Natural killer cell (primary cell): ENCODE results near the gene LASP1. TPM values are rescaled to one million over a fixed set of nuclear protein-coding genes. Genes with fewer than 3 reads are reported as not detected.

Experiments
- ATAC-seq, 3 donors: fragments of 150-1000 bp in 2 of 3; fragments of 200-7000 bp in 1 of 3; cut with Tn5 transposase; 1 replicate in 1 of 3; 2 replicates in 2 of 3; pipeline ENCODE4 v1.10.0; 2021; ENCODE audit warnings: mild to moderate bottlenecking in 2 of 3, moderate library complexity in 2 of 3
- DNase-seq, 2 donors: peaks; one replicate each; pipeline versions ENCODE4 v3.0.0 to v3.0.0-alpha.2; 2013 to 2021; ENCODE audit warnings: mixed read lengths in 1 of 2
- H3K27ac ChIP-seq: one replicate; pipeline ENCODE4 v1.5.1; 2013; ENCODE audit warnings: mild to moderate bottlenecking, low read length
- H3K27me3 ChIP-seq: one replicate; pipeline ENCODE4 v1.6.1; 2013; ENCODE audit warnings: low read length; ENCODE audit not compliant: control insufficient read depth, insufficient read depth
- H3K36me3 ChIP-seq: one replicate; pipeline ENCODE4 v1.6.1; 2013; ENCODE audit warnings: low read length; ENCODE audit not compliant: control insufficient read depth, insufficient read depth
- H3K4me1 ChIP-seq: one replicate; pipeline ENCODE4 v1.6.1; 2013; ENCODE audit warnings: low read length; ENCODE audit not compliant: control insufficient read depth, insufficient read depth
- H3K4me3 ChIP-seq: one replicate; pipeline ENCODE4 v1.5.1; 2013; ENCODE audit warnings: low read length
- H3K9me3 ChIP-seq: one replicate; pipeline ENCODE4 v1.6.1; 2013; ENCODE audit warnings: low read length; ENCODE audit not compliant: control insufficient read depth, insufficient read depth
- H3K27ac Mint-ChIP-seq, 2 donors: one replicate each; pipeline ENCODE4 v1.8.0; 2022; ENCODE audit warnings: mild to moderate bottlenecking in 2 of 2, mixed read lengths in 2 of 2, moderate library complexity in 1 of 2
- H3K27me3 Mint-ChIP-seq, 2 donors: one replicate each; pipeline ENCODE4 v1.8.0; 2022; ENCODE audit warnings: low read depth in 2 of 2, mixed read lengths in 2 of 2
- H3K36me3 Mint-ChIP-seq: one replicate; pipeline ENCODE4 v1.8.0; 2022; ENCODE audit warnings: mixed read lengths
- H3K4me1 Mint-ChIP-seq, 2 donors: one replicate each; pipeline ENCODE4 v1.8.0; 2022; ENCODE audit warnings: mixed read lengths in 2 of 2
- H3K4me3 Mint-ChIP-seq: one replicate; pipeline ENCODE4 v1.8.0; 2022; ENCODE audit warnings: mild to moderate bottlenecking, moderate library complexity, mixed read lengths
- H3K9me3 Mint-ChIP-seq, 2 donors: one replicate each; pipeline ENCODE4 v1.8.0; 2022; ENCODE audit warnings: mixed read lengths in 2 of 2
- WGBS: methylation state at CpG from one replicate; pipeline ENCODE4 v1.1.7; 2013; ENCODE audit warnings: missing lambda C conversion rate; ENCODE audit not compliant: insufficient coverage; 5-methylcytosine and 5-hydroxymethylcytosine counted together
- intact Hi-C: fragments of 100-400 bp; cut with micrococcal nuclease; formaldehyde crosslinking; loops from one replicate; pipeline ENCODE4 v1.14.2; 2022
- total RNA-seq, 4 donors: library from RNA; stranded (reverse); fragments of 120-200 nt in 1 of 4; gene quantifications; one replicate each; pipeline versions ENCODE4 v1.2.3 to v1.2.4, GENCODE V29; 2013 to 2022
- TF ChIP-seq, protein P1 (sequence below): fragments of 200-600 bp; IDR thresholded peaks from one replicate; pipeline ENCODE4 v1.8.0; 2022; ENCODE audit warnings: antibody characterized with exemption

LASP1 gene
- total RNA-seq, 3 donors from 2014 or later (not counting 1 experiment from before 2014, with no cell fraction given), result 293 to 363 (median 340) TPM

DNA sequence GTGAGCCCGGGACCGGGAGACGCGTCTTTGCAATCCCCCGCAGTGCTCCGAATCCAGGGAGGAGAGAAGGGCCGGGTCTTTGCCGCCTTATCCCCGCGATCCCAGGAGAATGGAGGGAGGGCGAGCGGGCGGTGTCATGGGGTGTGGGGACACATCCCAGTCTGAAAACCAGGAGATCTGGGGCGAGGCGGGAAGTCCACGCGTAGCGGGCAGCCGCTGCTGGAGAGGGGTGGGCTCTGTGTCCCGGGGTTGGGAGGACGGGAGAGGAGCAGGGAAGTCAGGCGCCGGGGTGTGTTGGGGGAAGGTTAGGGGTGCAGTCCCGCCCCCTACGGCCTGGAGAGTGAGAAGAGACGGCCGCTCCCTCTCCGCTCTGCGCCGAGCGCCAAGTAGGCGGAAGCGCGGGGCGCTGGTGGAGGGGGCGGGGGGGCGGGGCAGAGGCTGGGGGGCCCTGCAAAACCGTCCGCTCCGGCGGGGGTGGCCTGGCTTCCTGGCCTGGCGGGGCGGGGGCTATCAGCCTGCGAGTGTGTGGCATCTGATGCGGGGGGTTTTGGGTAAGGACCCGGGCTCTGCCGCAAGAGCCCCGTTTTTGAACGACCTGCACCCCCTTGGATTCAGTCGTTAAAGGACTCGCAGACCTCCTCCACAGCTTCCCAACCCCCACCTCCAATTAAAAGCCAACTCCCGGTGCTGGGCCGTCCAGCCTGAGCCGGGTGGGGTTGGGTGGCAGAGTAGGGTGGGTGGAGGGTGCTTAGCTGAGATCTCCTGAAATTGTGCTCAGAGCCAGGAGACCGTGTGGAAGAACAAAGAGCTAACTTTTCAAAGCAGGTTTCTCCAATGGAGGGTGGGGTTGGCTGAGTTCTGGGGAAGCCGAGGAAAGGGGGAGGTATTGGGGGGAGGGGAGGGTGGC is 654 bp downstream of the LASP1 start:
- ATAC-seq, result peak; percentile 37 to 66 (median 44)
- intact Hi-C loops, result loop anchor here (1.0 to 5.0 kb wide), 6 partner anchors 12 to 282 kb away; partner anchors contain the start of genes CWC25 and PLXDC1
- no peaks in the 10 kb centered on the region for H3K36me3 Mint-ChIP-seq
- peaks cover 64% of the 10 kb centered on the region for H3K4me1 ChIP-seq
- H3K9me3 ChIP-seq, result no peaks in the 10 kb centered on the region
- peaks cover 57 to 74% of the 10 kb centered on the region in 2 donors for H3K4me1 Mint-ChIP-seq
- peak; percentile 64 to 81 for DNase-seq
- peaks cover 5% of the 10 kb centered on the region for H3K36me3 ChIP-seq
- H3K9me3 Mint-ChIP-seq, result no peaks in the 10 kb centered on the region
- under 1% methylated on average over 42 of the region's 56 CpGs for WGBS
- H3K27ac ChIP-seq, result peak overlapping the region; percentile 80
- no peaks in the 10 kb centered on the region for H3K27me3 ChIP-seq
- H3K27ac Mint-ChIP-seq, result peak overlapping the region; percentile 96 to 98
- H3K27me3 Mint-ChIP-seq, result no peaks in the 10 kb centered on the region
- peak overlapping the region; percentile 100 for H3K4me3 Mint-ChIP-seq
- peak overlapping the region; percentile 100 for H3K4me3 ChIP-seq
- TF ChIP-seq, protein P1, sequence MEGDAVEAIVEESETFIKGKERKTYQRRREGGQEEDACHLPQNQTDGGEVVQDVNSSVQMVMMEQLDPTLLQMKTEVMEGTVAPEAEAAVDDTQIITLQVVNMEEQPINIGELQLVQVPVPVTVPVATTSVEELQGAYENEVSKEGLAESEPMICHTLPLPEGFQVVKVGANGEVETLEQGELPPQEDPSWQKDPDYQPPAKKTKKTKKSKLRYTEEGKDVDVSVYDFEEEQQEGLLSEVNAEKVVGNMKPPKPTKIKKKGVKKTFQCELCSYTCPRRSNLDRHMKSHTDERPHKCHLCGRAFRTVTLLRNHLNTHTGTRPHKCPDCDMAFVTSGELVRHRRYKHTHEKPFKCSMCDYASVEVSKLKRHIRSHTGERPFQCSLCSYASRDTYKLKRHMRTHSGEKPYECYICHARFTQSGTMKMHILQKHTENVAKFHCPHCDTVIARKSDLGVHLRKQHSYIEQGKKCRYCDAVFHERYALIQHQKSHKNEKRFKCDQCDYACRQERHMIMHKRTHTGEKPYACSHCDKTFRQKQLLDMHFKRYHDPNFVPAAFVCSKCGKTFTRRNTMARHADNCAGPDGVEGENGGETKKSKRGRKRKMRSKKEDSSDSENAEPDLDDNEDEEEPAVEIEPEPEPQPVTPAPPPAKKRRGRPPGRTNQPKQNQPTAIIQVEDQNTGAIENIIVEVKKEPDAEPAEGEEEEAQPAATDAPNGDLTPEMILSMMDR, result no peak

DNA sequence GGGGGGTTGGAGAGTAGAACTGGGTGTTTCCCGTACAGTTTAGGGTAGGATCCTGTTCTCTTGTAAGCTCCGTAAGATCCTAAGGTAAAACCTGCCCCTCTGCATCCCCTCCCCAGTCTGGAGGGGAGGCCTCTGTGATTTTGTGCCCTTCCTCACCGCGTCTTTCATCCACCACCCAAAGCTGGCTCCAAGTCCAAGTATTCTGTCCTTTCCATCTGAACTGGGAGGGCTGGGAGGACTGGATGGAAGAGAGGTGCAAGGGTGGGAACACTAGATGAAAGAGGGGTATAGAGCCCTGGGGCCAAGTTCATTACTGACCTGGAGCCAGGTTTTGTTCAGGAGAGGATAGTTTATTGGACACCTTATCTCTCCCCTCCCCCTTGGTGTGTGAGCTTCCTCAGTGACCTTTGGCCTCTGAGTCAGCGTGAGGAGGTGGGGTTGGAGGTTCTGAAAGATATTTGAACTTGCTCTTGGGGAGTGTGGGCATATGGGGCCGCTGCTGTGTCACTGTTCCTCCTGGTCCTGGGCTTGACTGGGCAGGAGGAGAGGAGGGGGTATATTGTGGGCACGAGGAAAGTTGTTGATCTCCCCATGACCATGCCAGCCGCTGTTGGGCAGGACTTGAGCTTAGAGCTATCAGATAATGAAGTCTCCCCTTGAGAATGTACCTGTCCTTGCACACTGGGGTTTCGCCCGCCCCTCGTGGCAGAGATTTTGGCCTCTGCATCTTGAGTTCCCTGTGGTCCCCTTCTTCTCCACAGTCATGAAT is 1.6 kb downstream of the LASP1 start:
- WGBS, result 25% methylated on average over 8 of the region's 11 CpGs
- Histone ChIP-seq H3K36me3 (peaks cover 5% of the 10 kb centered on the region), H3K9me3 (no peaks in the 10 kb centered on the region), H3K4me3 (peak overlapping the region; percentile 100), H3K4me1 (peaks cover 70% of the 10 kb centered on the region), H3K27ac (peak overlapping the region; percentile 58), H3K27me3 (no peaks in the 10 kb centered on the region)
- DNase-seq (peak; percentile 67 to 83), ATAC-seq (peak; percentile 37 to 50 (median 38))
- H3K27me3 Mint-ChIP-seq, result no peaks in the 10 kb centered on the region
- H3K4me3 Mint-ChIP-seq, result peak overlapping the region; percentile 100
- no peaks in the 10 kb centered on the region for H3K9me3 Mint-ChIP-seq
- peaks cover 63 to 80% of the 10 kb centered on the region in 2 donors for H3K4me1 Mint-ChIP-seq
- no peaks in the 10 kb centered on the region for H3K36me3 Mint-ChIP-seq
- H3K27ac Mint-ChIP-seq, result peak overlapping the region; percentile 96 to 98
- intact Hi-C loops, result loop anchor here (1.0 to 5.0 kb wide), 6 partner anchors 11 to 281 kb away; partner anchors contain the start of genes CWC25 and PLXDC1
- TF ChIP-seq, protein P1, result no peak

DNA sequence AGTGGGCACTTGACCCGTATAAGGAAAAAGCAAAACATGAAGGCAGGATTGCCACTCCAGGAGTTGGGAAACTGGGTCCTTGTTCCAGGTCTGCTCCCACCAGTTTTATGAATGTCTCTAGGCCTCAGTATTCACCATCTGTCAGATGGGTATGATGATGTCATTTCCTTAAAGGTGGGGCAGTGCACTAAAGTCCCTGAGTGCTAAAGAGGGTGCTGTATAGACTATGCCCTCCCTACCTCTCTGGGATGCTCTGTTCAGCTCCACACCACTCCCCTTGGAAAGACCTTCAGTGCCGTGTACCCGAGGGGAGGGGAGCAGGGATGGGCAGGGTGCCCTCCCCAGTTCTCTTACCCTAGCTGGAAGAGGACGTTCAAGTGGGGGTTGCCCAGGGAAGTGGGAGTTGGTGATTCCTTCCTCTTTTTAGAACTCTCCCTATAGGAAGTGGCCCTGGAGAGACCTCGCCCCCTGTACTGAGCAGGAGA is 2.2 kb downstream of the LASP1 start:
- Mint-ChIP-seq H3K9me3 (no peaks in the 10 kb centered on the region), H3K27ac (peak overlapping the region; percentile 96 to 98), H3K4me3 (peak overlapping the region; percentile 100), H3K36me3 (no peaks in the 10 kb centered on the region), H3K4me1 (peaks cover 69 to 87% of the 10 kb centered on the region in 2 donors), H3K27me3 (no peaks in the 10 kb centered on the region)
- 27% methylated on average over 1 of the region's 5 CpGs for WGBS
- Histone ChIP-seq H3K9me3 (no peaks in the 10 kb centered on the region), H3K4me1 (peaks cover 76% of the 10 kb centered on the region), H3K27me3 (no peaks in the 10 kb centered on the region), H3K36me3 (peaks cover 5% of the 10 kb centered on the region), H3K4me3 (peak overlapping the region; percentile 100), H3K27ac (peak overlapping the region; percentile 58)
- no peak for ATAC-seq
- intact Hi-C loops, result loop anchor here (5.0 kb wide), 2 partner anchors 170 to 280 kb away; partner anchors contain the start of gene PLXDC1
- TF ChIP-seq, protein P1, result no peak
- DNase-seq, result peak in 1 of 2 donors; percentile 53
